ENCODE data around the gene LRRC10B. TPM values are rescaled to one million over a fixed set of nuclear protein-coding genes. Genes with fewer than 3 reads are reported as not detected.

The LRRC10B gene
- total RNA-seq, 1 donor from 2014 or later, result 0.14 TPM

GRCh38 chr11:61491736-61492395 lies 16.7 kb upstream of the LRRC10B start:
- no peaks in the 10 kb centered on the region for H3K27me3 Mint-ChIP-seq
- no peak overlapping the region for H3K4me3 Mint-ChIP-seq
- intact Hi-C loops (cut with micrococcal nuclease), result no loop called here
- peaks cover 3% of the 10 kb centered on the region for H3K36me3 Mint-ChIP-seq (ENCODE audit: low read depth)
- H3K4me1 Mint-ChIP-seq, result no peaks in the 10 kb centered on the region
- no peaks in the 10 kb centered on the region for H3K9me3 Mint-ChIP-seq
- no peak for DNase-seq
- no peak overlapping the region for H3K27ac Mint-ChIP-seq

- Mint-ChIP-seq H3K4me1 (no peaks in the 10 kb centered on the region), H3K27me3 (no peaks in the 10 kb centered on the region), H3K36me3 (ENCODE audit: low read depth) (no peaks in the 10 kb centered on the region), H3K9me3 (no peaks in the 10 kb centered on the region), H3K27ac (no peak overlapping the region), H3K4me3 (no peak overlapping the region)
- no peak for DNase-seq
- intact Hi-C loops (cut with micrococcal nuclease), result no loop called here
Measured at GRCh38 chr11:61494381-61494961, 14.1 kb upstream of the LRRC10B start.

GRCh38 chr11:61495801-61496601 lies 12.5 kb upstream of the LRRC10B start:
- no peaks in the 10 kb centered on the region for H3K27me3 Mint-ChIP-seq
- no peak overlapping the region for H3K4me3 Mint-ChIP-seq
- intact Hi-C loops (cut with micrococcal nuclease), result no loop called here
- no peaks in the 10 kb centered on the region for H3K4me1 Mint-ChIP-seq
- no peak for DNase-seq
- H3K9me3 Mint-ChIP-seq, result no peaks in the 10 kb centered on the region
- no peak overlapping the region for H3K27ac Mint-ChIP-seq
- no peaks in the 10 kb centered on the region for H3K36me3 Mint-ChIP-seq (ENCODE audit: low read depth)

GRCh38 chr11:61496602-61497400 lies 11.7 kb upstream of the LRRC10B start:
- intact Hi-C loops (cut with micrococcal nuclease), result no loop called here
- Mint-ChIP-seq H3K27ac (no peak overlapping the region), H3K36me3 (ENCODE audit: low read depth) (no peaks in the 10 kb centered on the region), H3K4me1 (no peaks in the 10 kb centered on the region), H3K4me3 (no peak overlapping the region), H3K27me3 (no peaks in the 10 kb centered on the region), H3K9me3 (no peaks in the 10 kb centered on the region)
- DNase-seq, result no peak

GRCh38 chr11:61497473-61497872 lies 11.1 kb upstream of the LRRC10B start:
- Mint-ChIP-seq H3K27ac (no peak overlapping the region), H3K4me3 (no peak overlapping the region), H3K4me1 (no peaks in the 10 kb centered on the region), H3K9me3 (no peaks in the 10 kb centered on the region), H3K36me3 (ENCODE audit: low read depth) (no peaks in the 10 kb centered on the region), H3K27me3 (no peaks in the 10 kb centered on the region)
- DNase-seq, result no peak
- intact Hi-C loops (cut with micrococcal nuclease), result no loop called here

- Mint-ChIP-seq H3K27me3 (no peaks in the 10 kb centered on the region), H3K9me3 (no peaks in the 10 kb centered on the region), H3K27ac (no peak overlapping the region), H3K4me1 (no peaks in the 10 kb centered on the region), H3K36me3 (ENCODE audit: low read depth) (no peaks in the 10 kb centered on the region), H3K4me3 (no peak overlapping the region)
- intact Hi-C loops (cut with micrococcal nuclease), result no loop called here
- no peak for DNase-seq
Measured at GRCh38 chr11:61497876-61498275, 10.7 kb upstream of the LRRC10B start.

GRCh38 chr11:61498767-61499341 lies 9.7 kb upstream of the LRRC10B start:
- Mint-ChIP-seq H3K27ac (no peak overlapping the region), H3K27me3 (no peaks in the 10 kb centered on the region), H3K4me1 (no peaks in the 10 kb centered on the region), H3K36me3 (ENCODE audit: low read depth) (no peaks in the 10 kb centered on the region), H3K4me3 (no peak overlapping the region), H3K9me3 (no peaks in the 10 kb centered on the region)
- intact Hi-C loops (cut with micrococcal nuclease), result no loop called here
- DNase-seq, result no peak

GRCh38 chr11:61499816-61500491 lies 8.6 kb upstream of the LRRC10B start:
- no peak overlapping the region for H3K4me3 Mint-ChIP-seq

GRCh38 chr11:61502522-61502921 lies 6.0 kb upstream of the LRRC10B start:
- Mint-ChIP-seq H3K27ac (no peak overlapping the region), H3K4me3 (no peak overlapping the region), H3K36me3 (ENCODE audit: low read depth) (no peaks in the 10 kb centered on the region), H3K4me1 (no peaks in the 10 kb centered on the region), H3K27me3 (peaks cover 18% of the 10 kb centered on the region), H3K9me3 (no peaks in the 10 kb centered on the region)
- intact Hi-C loops (cut with micrococcal nuclease), result no loop called here
- DNase-seq, result no peak

More at GRCh38 chr11:61499816-61500491, 8.6 kb upstream of the LRRC10B start:
- DNase-seq, result no peak
- H3K27ac Mint-ChIP-seq, result no peak overlapping the region
- H3K36me3 Mint-ChIP-seq (ENCODE audit: low read depth), result no peaks in the 10 kb centered on the region
- no peaks in the 10 kb centered on the region for H3K4me1 Mint-ChIP-seq
- H3K27me3 Mint-ChIP-seq, result peaks cover 3% of the 10 kb centered on the region
- intact Hi-C loops (cut with micrococcal nuclease), result no loop called here
- H3K9me3 Mint-ChIP-seq, result no peaks in the 10 kb centered on the region

- H3K4me3 Mint-ChIP-seq, result no peak overlapping the region
- intact Hi-C loops (cut with micrococcal nuclease), result no loop called here
- H3K9me3 Mint-ChIP-seq, result no peaks in the 10 kb centered on the region
- no peaks in the 10 kb centered on the region for H3K36me3 Mint-ChIP-seq (ENCODE audit: low read depth)
- peaks cover 3% of the 10 kb centered on the region for H3K4me1 Mint-ChIP-seq
- peaks cover 26% of the 10 kb centered on the region for H3K27me3 Mint-ChIP-seq
- DNase-seq, result no peak
- no peak overlapping the region for H3K27ac Mint-ChIP-seq
Measured at GRCh38 chr11:61503135-61503770, 5.3 kb upstream of the LRRC10B start.

GRCh38 chr11:61505106-61505505 lies 3.4 kb upstream of the LRRC10B start:
- H3K27me3 Mint-ChIP-seq, result peaks cover 27% of the 10 kb centered on the region
- no peaks in the 10 kb centered on the region for H3K36me3 Mint-ChIP-seq (ENCODE audit: low read depth)
- H3K4me1 Mint-ChIP-seq, result peaks cover 3% of the 10 kb centered on the region
- H3K9me3 Mint-ChIP-seq, result no peaks in the 10 kb centered on the region
- H3K4me3 Mint-ChIP-seq, result no peak overlapping the region
- intact Hi-C loops (cut with micrococcal nuclease), result no loop called here
- no peak overlapping the region for H3K27ac Mint-ChIP-seq
- DNase-seq, result no peak

GRCh38 chr11:61505640-61506155 lies 2.9 kb upstream of the LRRC10B start:
- Mint-ChIP-seq H3K36me3 (ENCODE audit: low read depth) (no peaks in the 10 kb centered on the region), H3K4me1 (peaks cover 3% of the 10 kb centered on the region), H3K27me3 (peaks cover 29% of the 10 kb centered on the region), H3K9me3 (no peaks in the 10 kb centered on the region), H3K4me3 (no peak overlapping the region), H3K27ac (no peak overlapping the region)
- intact Hi-C loops (cut with micrococcal nuclease), result no loop called here
- DNase-seq, result no peak

All from activated CD4-positive, alpha-beta T cell treated with anti-CD3 and anti-CD28 coated beads, Interleukin-2, amount 10 ng/mL, durations not matched to agents 24 days and 14 days (primary cell).